Ecto neural progenitor cell (in vitro differentiated cells): ENCODE data around the gene TMEM25.
"Not testable (repeated sequence)": the region's sequence is repeated elsewhere in the genome, so short reads cannot be mapped to it uniquely, and the experiment has no call there.

ENCODE experiments used
- DNase-seq: peaks from one replicate; pipeline ENCODE4 v3.0.0-alpha.2; 2018; ENCODE audit warnings: low spot score

Gene TMEM25

GRCh38 chr11:118530683-118531596 lies at the start of gene TMEM25:
Gene TMEM25, plus strand, starts transcription at chr11:118531192. Its CDS starts 610 bp downstream, at chr11:118531802.
- peak; percentile 85 for DNase-seq

GRCh38 chr11:118481238-118481637 lies 49.8 kb upstream of the TMEM25 start:
- not testable (repeated sequence) for DNase-seq

- DNase-seq = no peak
These were observed 46.6 kb upstream of the TMEM25 start for GRCh38 chr11:118484405-118484804.

GRCh38 chr11:118485273-118485672 lies 45.7 kb upstream of the TMEM25 start:
- no peak for DNase-seq

- DNase-seq = peak; percentile 62
These were observed 42.4 kb upstream of the TMEM25 start for GRCh38 chr11:118488480-118489109.

GRCh38 chr11:118491041-118491440 lies 40.0 kb upstream of the TMEM25 start:
- DNase-seq = no peak

- DNase-seq = no peak
These were observed 33.2 kb upstream of the TMEM25 start for GRCh38 chr11:118497831-118498230.

GRCh38 chr11:118503216-118503615 lies 27.8 kb upstream of the TMEM25 start:
- DNase-seq = no peak

- DNase-seq = no peak
These were observed 19.4 kb upstream of the TMEM25 start for GRCh38 chr11:118511601-118512000.

- DNase-seq = no peak
These were observed 16.9 kb upstream of the TMEM25 start for GRCh38 chr11:118514103-118514502.

- no peak for DNase-seq
These were observed 11.4 kb upstream of the TMEM25 start for GRCh38 chr11:118519549-118519948.

- no peak for DNase-seq
These were observed 9.1 kb upstream of the TMEM25 start for GRCh38 chr11:118521892-118522311.

GRCh38 chr11:118522571-118523072 lies 8.4 kb upstream of the TMEM25 start:
- no peak for DNase-seq

- no peak for DNase-seq
These were observed 6.6 kb upstream of the TMEM25 start for GRCh38 chr11:118524356-118524755.

GRCh38 chr11:118524757-118525470 lies 6.1 kb upstream of the TMEM25 start:
- no peak for DNase-seq

GRCh38 chr11:118526688-118527087 lies 4.3 kb upstream of the TMEM25 start:
- DNase-seq = no peak

GRCh38 chr11:118527109-118527508 lies 3.9 kb upstream of the TMEM25 start, which contains the start of gene TTC36:
Gene TTC36, plus strand, starts transcription at chr11:118527474. Its CDS starts 21 bp downstream, at chr11:118527495.
- no peak for DNase-seq

GRCh38 chr11:118528511-118528910 lies 2.5 kb upstream of the TMEM25 start:
- no peak for DNase-seq

GRCh38 chr11:118529584-118530175 lies 1.3 kb upstream of the TMEM25 start:
- no peak for DNase-seq

- no peak for DNase-seq
These were observed 761 bp upstream of the TMEM25 start for GRCh38 chr11:118530180-118530682.

GRCh38 chr11:118531597-118532084 lies 649 bp downstream of the TMEM25 start:
- no peak for DNase-seq
